HFFc6 (cell line): ENCODE measurements around the gene HOXA2. TPM values are rescaled to one million over a fixed set of nuclear protein-coding genes. Genes with fewer than 3 reads are reported as not detected.

Experiments
- DNase-seq: peaks from one replicate; pipeline ENCODE4 v3.0.0-alpha.2; 2018
- H3K27ac Mint-ChIP-seq: 2 replicates; pipeline ENCODE4 v1.8.0; 2020; ENCODE audit warnings: mild to moderate bottlenecking, mixed read lengths
- H3K27me3 Mint-ChIP-seq: 2 replicates; pipeline ENCODE4 v1.8.0; 2021; ENCODE audit warnings: mild to moderate bottlenecking, moderate library complexity, mixed read lengths; ENCODE audit not compliant: insufficient read depth
- H3K36me3 Mint-ChIP-seq: 2 replicates; pipeline ENCODE4 v1.8.0; 2021; ENCODE audit warnings: low read depth, mixed read lengths
- H3K4me1 Mint-ChIP-seq: 2 replicates; pipeline ENCODE4 v1.8.0; 2020; ENCODE audit warnings: low read depth, mixed read lengths
- H3K4me3 Mint-ChIP-seq: 2 replicates; pipeline ENCODE4 v1.8.0; 2020; ENCODE audit warnings: mild to moderate bottlenecking, moderate library complexity, mixed read lengths
- H3K9me3 Mint-ChIP-seq: 2 replicates; pipeline ENCODE4 v1.8.0; 2020; ENCODE audit warnings: mild to moderate bottlenecking, mixed read lengths
- CTCF ChIP-seq: fragments of 200-600 bp; sonication (generic); IDR thresholded peaks from 2 replicates; pipeline ENCODE4 v1.5.0; 2021; ENCODE audit warnings: antibody characterized with exemption, mild to moderate bottlenecking
- total RNA-seq, 6 experiments: library from RNA; stranded (reverse); fragmentation: NEBNext Ultra II Directional; extraction: Animal tissue kit (Norgen Biotek cat#: 25700); gene quantifications; 2 replicates in 1 of 6; 3 replicates in 5 of 6; pipeline ENCODE4 v1.2.3, GENCODE V29; 2021

HOXA2 gene
- total RNA-seq, 6 experiments from 2014 or later: 0.10 to 0.17 (median 0.14) TPM; not detected in 3

GRCh38 chr7:27148756-27149641 is 46.5 kb upstream of the HOXA2 start:
- H3K4me3 Mint-ChIP-seq: peak overlapping the region; percentile 91
- peaks cover 47% of the 10 kb centered on the region for H3K4me1 Mint-ChIP-seq
- H3K36me3 Mint-ChIP-seq: 0 out of 2 replicates have a peak, but pooled peaks cover 4% of the 10 kb centered on the region
- H3K9me3 Mint-ChIP-seq: no peaks in the 10 kb centered on the region
- peaks cover 3% of the 10 kb centered on the region for H3K27me3 Mint-ChIP-seq
- no peak for DNase-seq
- TF ChIP-seq CTCF: no peak
- peak overlapping the region; percentile 68 for H3K27ac Mint-ChIP-seq

- Mint-ChIP-seq H3K4me3 (peak overlapping the region; percentile 91), H3K27me3 (no peaks in the 10 kb centered on the region; the same call in 1 of the 2 replicates), H3K9me3 (no peaks in the 10 kb centered on the region), H3K36me3 (0 out of 2 replicates have a peak, but pooled peaks cover 4% of the 10 kb centered on the region), H3K4me1 (peaks cover 39% of the 10 kb centered on the region), H3K27ac (peak overlapping the region; percentile 68)
- no peak for DNase-seq
- TF ChIP-seq CTCF: no peak
Measured at GRCh38 chr7:27148031-27148755, 45.7 kb upstream of the HOXA2 start.

GRCh38 chr7:27147199-27148030 is 44.9 kb upstream of the HOXA2 start, which contains the start of gene HOXA6:
Gene HOXA6 (minus strand): TSS chr7:27147774. CDS start chr7:27147749, 25 bp downstream.
- H3K4me3 Mint-ChIP-seq: peak within 1 kb of the TSS; percentile 91
- H3K27ac Mint-ChIP-seq: peak within 1 kb of the TSS; percentile 68

GRCh38 chr7:27146491-27147198 is 44.2 kb upstream of the HOXA2 start:
- H3K27ac Mint-ChIP-seq: no peak overlapping the region
- no peak overlapping the region for H3K4me3 Mint-ChIP-seq
- TF ChIP-seq CTCF: no peak
- H3K27me3 Mint-ChIP-seq: peaks cover 3% of the 10 kb centered on the region; the same call in 1 of the 2 replicates
- H3K36me3 Mint-ChIP-seq: peaks cover 8% of the 10 kb centered on the region; the same call in 1 of the 2 replicates
- DNase-seq: no peak
- H3K9me3 Mint-ChIP-seq: no peaks in the 10 kb centered on the region
- H3K4me1 Mint-ChIP-seq: peaks cover 39% of the 10 kb centered on the region

More at GRCh38 chr7:27147199-27148030, 44.9 kb upstream of the HOXA2 start, which contains the start of gene HOXA6:
- 0 out of 2 replicates have a peak, but pooled peaks cover 4% of the 10 kb centered on the region for H3K36me3 Mint-ChIP-seq
- TF ChIP-seq CTCF: no peak
- no peaks in the 10 kb centered on the region; the same call in 1 of the 2 replicates for H3K27me3 Mint-ChIP-seq
- DNase-seq: no peak
- H3K4me1 Mint-ChIP-seq: peaks cover 42% of the 10 kb centered on the region
- H3K9me3 Mint-ChIP-seq: no peaks in the 10 kb centered on the region
